Ramos (cell line): ENCODE results near the gene MYO5B.
"Not testable (repeated sequence)": the region's sequence is repeated elsewhere in the genome, so short reads cannot be mapped to it uniquely, and the experiment has no call there.

Experiments used
- in situ Hi-C: fragments of 300-500 bp; cut with MboI; formaldehyde crosslinking; loops from one replicate; pipeline ENCODE4 v1.14.3; 2022; ENCODE audit warnings: low sequenced_read_pairs; ENCODE audit not compliant: unreplicated experiment

The MYO5B gene

DNA sequence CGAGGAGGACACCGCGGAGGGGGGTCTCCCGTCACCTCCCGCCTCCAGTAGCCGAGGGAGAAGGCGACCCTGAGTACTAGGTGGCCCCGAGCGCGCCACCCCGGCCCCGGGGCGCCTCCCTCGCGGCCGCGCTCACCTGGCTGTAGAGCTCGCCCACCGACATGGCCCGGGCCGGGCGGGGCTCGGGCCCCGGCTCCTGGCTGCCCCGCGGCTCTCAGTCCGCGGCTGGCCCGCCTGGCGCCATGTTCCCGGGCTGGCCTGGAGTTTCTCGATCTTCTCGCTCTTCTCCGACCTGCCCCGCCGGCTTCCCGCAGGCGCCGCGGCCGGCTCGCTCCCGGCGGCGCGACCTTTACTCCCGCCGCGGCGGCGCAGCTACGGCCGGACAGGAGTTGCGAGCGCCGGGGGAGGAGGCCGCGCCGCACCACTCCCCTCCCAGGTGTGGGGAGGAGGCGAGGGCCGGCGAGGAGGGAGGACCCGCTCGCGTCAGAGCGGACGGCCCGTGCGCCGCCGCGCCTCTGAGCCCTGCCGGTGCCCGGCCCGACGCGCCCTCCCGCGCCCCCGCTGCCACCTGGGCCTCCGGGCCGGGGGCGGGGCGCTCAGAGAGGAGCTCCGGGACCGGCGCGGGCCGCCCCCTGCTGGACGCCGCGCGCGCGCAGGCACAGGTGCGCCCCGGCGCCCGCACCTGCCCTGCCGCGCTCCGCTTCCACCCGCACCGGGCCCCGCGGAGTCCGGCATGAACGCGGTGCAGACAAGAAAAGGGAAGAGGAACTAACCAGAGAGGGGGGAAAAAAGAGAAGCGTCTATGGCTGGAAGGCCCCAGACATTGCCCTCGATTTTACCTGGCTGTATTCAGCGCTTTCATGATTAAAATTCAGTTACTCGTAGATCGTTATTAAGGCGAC lies at the start of gene MYO5B:
TSS of gene MYO5B (minus strand) at position 517 of the 902 bp plus-strand sequence. CDS start at position 163, 354 bp downstream.
- in situ Hi-C loops: no loop called here

DNA sequence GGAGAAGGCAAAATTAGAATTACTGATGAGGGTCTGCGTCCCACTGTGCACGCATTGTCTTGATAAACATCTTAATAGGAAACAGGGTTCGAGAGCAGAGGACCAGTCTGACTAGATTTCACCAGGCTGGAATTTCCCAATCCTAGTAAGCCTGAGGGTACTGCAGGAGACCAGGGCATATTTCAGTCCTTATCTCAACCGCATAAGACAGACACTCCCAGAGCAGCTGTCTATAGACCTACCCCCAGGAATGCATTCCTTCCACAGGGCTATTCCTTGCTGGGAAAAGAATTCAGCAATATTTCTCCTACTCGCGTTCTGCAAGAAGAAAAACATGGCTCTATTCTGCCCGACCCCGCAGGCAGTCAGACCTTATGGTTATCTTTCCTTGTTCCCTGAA lies 46.8 kb upstream of the MYO5B start:
- in situ Hi-C loops: not testable (repeated sequence)

DNA sequence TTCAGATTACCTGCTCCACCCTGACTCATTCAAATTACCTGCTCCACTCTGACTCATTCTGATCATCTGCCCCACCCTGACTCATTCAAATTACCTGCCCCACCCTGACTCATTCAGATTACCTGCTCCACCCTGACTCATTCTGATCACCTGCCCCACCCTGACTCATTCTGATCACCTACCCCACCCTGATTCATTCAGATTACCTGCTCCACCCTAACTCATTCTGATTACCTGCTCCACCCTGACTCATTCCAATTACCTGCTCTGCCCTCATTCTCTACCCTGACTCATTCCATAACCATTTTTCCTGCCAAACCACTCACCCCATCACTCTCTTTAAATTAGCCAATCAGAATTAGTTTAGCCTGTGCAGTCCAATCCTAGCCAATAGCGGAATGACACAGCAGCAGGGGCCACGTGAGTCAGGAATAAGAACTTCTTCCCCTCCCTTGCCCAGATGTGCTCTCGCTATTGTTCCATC lies 45.2 kb upstream of the MYO5B start:
- in situ Hi-C loops: no loop called here

DNA sequence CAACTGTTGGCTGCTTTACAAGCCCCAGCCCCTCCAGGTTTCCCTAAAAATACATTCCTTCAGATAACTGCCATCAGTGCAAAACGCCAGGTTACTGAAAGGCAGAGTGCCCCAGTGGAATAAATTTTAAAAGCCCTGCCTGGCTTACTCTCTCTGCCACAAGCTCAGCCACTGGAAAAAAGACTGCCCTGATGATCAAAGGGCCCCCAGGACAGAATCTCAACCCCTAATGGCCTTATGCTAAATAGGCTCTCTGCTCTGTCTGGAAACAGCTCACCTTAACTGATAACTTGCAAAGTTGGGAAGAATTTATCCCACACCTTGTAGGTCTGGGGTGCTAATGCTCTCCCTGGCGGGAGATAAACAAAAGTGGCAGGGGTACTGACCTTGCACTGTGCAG lies 37.5 kb upstream of the MYO5B start:
- in situ Hi-C loops: no loop called here

DNA sequence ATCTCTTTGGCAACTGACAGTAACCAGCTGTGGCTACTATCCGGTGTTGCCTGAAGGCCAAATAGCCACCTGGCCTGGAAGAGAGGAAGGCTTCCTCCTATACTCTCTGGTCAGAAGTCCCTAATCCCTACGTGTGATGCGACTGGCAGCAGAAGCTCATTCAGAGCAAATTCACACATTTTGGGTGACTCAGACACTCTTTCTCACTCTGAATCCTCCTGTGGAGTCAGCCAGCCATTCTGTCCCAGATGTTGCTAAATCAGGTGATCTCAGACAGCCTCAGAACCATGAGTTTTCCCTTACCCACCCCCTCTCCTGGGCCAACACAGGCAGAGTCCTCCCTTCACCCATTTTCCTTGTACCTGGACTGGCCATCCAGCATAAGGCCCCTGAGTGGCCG lies 36.7 kb upstream of the MYO5B start:
- in situ Hi-C loops: no loop called here

DNA sequence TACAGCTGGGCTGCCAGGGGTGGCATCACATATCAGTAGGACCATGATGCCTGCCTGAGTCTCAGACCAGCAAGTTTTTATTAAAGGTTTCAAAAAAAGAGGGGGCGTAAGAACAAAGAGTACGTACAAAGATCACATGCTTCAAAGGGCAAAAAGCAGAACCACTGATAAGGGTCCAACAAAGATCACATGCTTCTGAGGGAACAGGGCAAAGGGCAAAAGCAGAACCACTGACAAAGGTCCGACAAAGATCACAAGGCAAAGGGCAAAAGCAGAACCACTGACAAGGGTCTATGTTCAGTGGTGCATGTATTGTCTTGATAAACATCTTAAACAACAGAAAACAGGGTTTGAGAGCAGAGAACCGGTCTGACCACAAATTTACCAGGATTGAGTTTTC lies 25.3 kb upstream of the MYO5B start:
- in situ Hi-C loops: not testable (repeated sequence)

DNA sequence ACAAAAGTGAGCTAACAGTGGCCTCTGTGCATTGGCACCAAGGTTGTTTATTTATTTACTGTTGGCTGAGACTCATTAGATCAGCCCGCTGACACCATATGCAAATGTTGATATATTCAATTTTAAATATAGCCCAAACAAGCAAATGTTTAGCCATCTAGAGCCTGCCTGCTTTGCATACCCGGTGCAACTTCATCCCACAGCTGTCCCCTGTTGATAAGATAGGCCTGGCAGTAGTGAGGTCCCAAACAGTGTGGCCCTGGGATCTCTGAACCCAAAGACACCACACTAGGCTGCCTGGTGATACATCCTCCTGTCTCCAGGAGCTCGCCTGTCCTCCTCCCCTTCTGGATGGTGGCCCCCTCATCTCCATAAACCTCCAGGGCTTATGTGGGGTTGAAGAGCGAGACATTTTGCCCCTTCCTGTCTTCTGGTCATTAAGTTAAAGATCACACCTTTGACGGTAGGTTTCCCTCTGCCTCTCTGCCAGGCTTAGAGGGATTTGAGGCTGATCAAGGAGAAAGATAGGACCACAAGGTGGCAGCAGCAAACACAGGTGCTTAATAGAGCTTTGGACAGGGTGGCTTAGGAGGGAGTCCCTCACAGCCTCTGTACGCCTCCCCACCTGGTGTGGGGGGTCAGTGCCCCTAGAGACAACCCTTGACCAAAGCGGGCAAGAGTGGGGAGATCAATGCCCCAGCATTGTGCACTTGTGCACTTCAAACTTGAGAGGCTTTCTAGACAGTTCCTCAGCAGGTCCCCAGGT lies 23.7 kb upstream of the MYO5B start:
- in situ Hi-C loops: loop anchor here (5.0 kb wide), 1 partner anchor 139 kb away; no protein-coding TSS in a partner anchor

DNA sequence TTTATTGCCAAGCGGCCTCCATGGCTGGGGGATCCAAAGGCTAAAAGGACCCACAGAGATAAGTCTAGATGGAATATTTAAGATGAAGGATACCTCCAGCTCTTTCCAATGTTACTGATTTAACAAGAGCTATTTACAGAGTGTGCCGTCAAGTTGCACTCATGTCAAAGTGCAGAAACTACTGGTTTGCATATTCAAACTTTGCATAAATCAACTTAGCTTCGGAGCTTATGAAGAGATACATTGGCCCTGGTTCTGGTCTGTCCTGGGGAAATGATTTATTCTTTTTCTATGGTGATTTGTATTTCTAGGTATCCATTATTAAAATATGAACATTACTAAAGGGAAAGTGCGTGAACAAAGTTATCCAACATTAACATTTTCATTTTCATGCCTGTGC lies 14.4 kb upstream of the MYO5B start:
- in situ Hi-C loops: no loop called here

DNA sequence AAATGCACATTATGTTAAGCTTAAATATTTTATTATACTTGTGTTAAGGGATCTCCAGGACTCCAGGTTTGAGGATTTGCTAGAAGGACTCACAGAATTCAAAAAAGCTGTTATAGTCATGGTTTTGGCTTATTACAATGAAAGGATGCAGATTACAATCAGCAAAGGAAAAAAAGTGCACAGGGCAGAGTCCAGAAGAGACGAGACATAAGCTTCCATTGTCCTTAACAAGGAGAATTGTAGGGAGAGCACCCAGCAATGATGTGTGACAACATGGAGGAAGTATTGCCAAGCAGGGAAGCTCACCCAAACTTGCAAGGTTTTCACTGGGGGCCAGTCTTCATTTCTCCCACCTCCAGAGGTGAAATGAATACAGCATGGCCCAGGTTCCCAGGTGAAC lies 12.8 kb upstream of the MYO5B start:
- in situ Hi-C loops: no loop called here

DNA sequence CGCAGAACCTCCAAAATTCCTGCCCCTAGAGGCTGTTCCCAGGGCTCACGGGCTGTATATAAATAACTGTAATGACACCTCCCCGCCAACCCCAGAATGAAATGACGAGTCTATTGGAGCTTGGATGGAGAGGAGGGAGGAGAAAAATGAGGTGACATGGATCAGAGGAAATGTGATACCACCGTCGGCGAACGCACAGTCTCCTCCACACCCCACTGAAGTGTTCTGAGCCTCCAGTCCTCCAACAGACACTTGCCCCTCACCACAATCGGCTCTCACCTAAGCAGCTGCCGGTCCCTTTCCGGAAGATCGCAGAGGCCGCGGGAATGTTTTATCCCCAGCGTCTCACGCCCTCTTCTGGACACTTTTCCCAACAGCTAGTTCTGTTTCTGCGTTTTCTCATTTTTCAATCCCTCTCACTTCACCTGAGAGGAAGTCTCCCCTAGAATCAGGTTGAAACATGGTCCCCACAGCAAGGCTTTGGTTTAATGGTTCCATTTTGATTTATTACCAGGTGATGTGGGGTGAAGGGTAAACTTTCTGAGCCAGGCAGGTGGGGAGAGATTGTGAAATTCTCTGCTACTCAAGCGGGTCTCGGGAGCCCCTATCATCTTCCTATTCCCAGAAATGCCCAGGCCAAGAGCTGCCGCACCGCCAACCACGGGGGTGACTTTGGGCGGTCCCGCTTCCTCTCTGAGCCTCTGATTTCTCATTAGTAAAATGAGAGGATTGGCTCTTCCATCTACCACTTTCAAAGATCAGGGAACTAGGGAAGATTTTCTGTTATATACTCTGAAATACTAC lies 9.1 kb upstream of the MYO5B start:
- in situ Hi-C loops: no loop called here

DNA sequence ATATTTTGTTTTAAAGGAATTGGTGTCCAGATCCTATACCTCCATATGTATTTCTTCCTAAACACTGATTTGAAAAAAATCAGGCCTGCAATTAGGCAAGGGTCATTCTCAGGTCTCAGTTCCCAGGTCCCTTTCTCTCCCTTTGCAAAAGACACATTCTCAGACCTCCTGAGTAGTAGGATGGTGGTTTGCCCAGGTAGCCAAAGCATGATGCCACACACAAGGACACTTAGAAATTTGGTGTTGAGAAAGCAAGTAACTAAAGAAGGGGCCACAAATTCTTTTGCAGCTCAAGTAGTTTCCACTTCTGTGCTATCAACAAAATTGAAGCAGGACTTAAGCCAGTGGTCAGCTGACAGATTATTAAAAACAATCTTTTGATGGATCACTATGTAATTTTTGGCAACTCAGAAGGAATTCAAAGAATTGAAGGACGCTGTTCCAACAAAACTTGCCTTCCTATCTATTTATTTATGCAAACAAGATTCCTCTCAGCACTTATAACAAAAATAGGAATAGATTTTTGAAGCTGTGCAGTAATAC lies 6.6 kb upstream of the MYO5B start:
- in situ Hi-C loops: no loop called here

DNA sequence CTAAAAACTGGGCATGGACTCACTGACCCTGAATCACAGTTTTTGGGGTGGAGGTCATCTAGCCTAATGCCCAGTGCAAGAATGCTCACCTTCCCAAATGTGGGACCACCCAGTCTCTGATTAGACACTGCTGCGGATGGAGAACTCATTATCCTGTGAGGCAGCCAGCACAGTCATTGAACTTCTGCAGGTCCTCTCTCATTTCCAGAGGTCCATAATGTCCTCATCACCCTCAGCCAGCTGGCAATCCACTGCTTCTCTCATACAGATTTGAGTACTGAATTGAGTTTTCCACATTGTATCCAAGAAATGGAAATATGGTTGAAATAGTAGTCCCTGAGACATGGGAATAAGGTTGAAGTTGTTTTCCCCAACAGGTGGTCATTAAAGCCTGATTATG lies 5.0 kb upstream of the MYO5B start:
- in situ Hi-C loops: no loop called here

DNA sequence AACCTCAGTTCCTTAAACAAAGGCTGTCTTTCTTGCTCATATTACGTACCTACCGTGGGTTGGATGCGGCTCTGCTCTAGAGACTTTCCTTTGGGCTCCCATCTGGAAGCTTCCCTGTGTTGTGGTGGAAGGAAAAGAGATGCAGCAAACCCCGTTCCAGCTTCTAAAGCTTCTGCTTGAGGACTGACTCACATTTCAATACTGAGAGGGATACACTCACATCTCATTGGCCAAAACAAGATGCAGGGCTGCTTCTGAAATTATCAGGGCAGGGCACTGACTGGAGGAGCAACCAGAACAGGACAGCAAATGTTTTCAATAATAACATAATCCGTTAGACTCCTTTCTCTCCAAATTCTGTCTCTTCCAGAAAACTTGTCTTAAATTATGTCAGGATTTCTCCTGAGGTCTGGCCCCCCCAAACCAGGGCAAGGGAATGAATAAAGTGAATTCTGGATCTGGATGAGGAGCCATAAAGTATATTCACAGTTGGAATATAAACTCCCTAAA lies 4.5 kb upstream of the MYO5B start:
- in situ Hi-C loops: no loop called here

DNA sequence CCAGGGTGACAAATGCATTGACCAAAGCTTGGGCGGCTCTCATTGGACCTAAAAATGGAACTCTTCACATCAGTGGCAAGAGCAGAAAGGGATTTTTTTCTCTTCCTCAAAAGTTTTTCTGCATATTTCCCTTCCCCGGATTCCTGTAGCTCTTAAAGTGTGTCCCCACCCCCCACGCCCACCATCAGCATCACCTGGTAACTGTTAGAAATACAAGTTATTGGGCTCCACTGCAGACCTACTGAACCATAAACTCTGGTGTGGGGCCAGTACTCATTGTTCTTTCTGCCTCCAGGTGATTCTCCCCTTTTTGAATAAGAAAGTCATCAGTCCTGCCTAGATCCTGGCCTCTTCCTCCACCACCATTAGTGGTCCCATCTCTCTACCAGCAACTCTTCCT lies 1.3 kb upstream of the MYO5B start:
- in situ Hi-C loops: no loop called here

DNA sequence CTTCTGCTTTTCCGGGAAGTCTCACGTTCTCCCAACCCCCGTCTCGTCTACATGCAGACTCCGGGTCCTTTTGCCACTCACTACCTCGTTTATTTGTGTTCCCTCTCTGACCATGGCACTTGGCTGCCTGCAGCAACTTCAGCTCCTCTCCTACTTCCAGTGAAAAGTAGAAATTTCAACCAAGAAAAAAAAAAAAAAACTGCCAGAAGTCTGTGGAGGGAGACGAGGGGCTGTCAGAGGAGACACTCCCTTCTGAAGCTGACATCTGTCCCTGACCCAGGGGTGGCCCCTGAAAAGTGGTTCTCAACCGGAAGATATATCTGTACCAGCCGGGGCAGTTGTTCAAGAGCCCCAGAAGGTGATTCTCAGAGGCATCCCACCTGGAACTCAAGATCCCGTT lies 742 bp upstream of the MYO5B start:
- in situ Hi-C loops: no loop called here

DNA sequence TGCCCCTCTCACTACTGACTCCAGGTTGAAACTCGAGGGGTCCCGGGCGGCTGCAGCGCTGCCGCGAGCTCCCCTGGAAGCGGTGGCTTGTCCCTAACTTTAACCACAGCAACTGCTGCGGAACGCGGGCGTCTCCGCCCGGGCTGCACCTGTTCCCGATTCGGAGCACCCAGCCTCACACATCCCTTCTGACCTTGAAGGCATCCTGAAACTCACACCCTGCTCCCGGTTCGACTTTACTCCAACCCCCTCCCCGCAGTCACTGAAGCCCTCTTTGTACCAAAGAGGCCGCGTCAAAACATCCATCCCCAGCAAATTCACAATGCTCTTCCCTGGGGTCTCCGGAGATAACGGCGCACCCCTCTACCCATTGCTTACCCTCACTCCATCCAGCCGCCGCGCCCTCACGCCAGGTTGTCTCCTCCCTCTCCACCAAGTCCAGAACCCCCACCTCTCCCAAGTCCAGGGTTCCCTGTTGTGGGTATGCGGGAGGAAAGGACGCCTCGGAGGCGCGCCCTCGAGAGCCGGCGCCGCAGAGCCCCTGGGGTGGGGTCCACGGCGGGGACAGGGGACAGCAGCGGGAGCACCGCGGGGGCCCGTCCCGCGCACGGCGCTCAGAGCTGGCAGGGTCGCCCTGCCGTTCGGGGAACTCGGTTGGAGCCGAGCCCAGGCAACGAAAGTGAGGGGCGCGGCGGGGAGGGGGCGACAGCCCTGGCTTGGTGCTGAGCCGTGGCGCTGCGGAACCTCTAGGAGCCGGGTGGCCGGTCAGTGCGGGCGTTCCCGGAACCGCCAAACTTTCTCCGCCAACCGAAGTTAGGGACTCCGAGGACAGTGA lies 934 bp downstream of the MYO5B start:
- in situ Hi-C loops: no loop called here

DNA sequence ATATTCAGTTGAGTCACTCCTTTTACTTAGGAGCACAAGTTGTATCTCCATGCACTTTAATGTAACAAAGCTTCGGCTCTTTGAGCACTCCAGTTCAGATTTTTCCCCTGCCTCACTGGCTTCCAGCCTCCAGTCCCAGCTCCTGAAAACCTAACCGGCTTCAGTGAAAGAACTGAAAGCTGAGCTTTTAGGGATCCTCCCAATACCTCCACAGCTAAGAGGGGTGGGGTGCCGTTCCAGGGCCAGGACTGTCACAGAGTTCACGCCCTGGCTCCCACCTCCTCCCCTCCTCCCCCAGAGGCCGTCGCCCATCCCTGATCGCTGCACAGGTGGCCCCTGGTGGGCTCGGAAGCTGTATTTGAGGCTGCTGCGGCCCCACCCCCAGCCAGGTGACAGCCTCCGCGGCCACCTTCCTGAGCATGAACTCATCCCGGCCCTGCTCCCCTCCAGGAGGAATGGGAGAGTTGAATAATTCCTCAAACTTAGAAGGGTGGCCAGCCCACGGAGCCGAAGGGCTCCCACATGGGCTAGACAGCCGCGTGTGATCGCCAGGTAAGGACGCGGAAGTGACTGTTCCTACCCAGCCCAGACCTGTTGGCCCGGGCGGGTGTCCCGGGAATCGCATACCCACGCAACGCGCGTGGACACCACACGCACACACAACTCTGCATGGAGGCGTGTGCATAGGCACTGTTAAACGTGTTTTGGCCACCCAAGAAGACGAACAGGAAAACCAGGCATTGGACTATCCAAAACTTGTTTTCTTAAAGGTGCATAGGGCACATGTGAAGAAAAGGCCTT lies 1.8 kb downstream of the MYO5B start:
- in situ Hi-C loops: no loop called here

DNA sequence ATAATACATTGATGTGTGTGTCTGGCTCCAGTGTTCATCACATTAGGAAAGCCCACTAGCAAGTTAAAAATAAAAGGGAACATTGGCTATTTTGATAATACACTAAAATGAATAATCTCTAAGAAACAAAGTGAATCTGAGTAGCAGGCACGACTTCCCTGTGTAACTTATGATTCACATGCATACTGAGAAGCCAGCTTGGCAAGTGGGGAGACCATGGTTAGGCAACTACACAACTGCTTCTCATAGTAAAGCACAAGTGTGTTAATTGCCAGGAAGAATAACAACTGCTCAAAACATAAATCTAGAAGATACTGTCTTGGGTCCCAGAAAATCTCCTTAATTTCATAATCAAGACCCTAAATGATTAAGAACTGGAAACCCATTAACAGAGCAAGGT lies 4.0 kb downstream of the MYO5B start:
- in situ Hi-C loops: no loop called here
